RWPE2 (cell line): Measurements from ENCODE around the gene SORCS2.

Source experiments
- ATAC-seq: fragments of 200-7000 bp; cut with Tn5 transposase; 3 replicates; pipeline ENCODE4 v1.9.1; 2021; ENCODE audit warnings: low read depth
- DNase-seq: peaks from one replicate; pipeline ENCODE4 v3.0.0-alpha.2; 2020; ENCODE audit warnings: low spot score
- H3K27ac ChIP-seq: fragments of 450-650 bp; 2 replicates; pipeline ENCODE4 v1.5.1; 2017; ENCODE audit warnings: mild to moderate bottlenecking; ENCODE audit not compliant: poor library complexity, severe bottlenecking
- H3K27me3 ChIP-seq: fragments of 250-450 bp; sonication (Bioruptor Pico); 2 replicates; pipeline ENCODE4 v1.5.1; 2021; ENCODE audit warnings: mild to moderate bottlenecking, moderate library complexity; ENCODE audit not compliant: insufficient read depth, poor library complexity, severe bottlenecking
- H3K36me3 ChIP-seq: fragments of 250-450 bp; sonication (Bioruptor Pico); 2 replicates; pipeline ENCODE4 v1.5.1; 2020; ENCODE audit warnings: low read depth, mild to moderate bottlenecking, moderate library complexity
- H3K4me1 ChIP-seq: fragments of 250-450 bp; sonication (Bioruptor Pico); 2 replicates; pipeline ENCODE4 v1.5.1; 2021; ENCODE audit warnings: mild to moderate bottlenecking, moderate library complexity; ENCODE audit not compliant: insufficient read depth, poor library complexity, severe bottlenecking
- H3K4me3 ChIP-seq: fragments of 250-450 bp; sonication (Bioruptor Pico); 2 replicates; pipeline ENCODE4 v1.5.1; 2021; ENCODE audit warnings: mild to moderate bottlenecking, moderate library complexity; ENCODE audit not compliant: severe bottlenecking
- H3K9me3 ChIP-seq: fragments of 250-450 bp; sonication (Bioruptor Pico); 2 replicates; pipeline ENCODE4 v1.5.1; 2021; ENCODE audit warnings: mild to moderate bottlenecking, moderate library complexity; ENCODE audit not compliant: severe bottlenecking
- CTCF ChIP-seq: fragments of 450-650 bp; IDR thresholded peaks from one replicate; pipeline ENCODE4 v1.5.1; 2017; ENCODE audit warnings: mild to moderate bottlenecking, moderate library complexity; ENCODE audit not compliant: poor library complexity, severe bottlenecking

Gene SORCS2

GRCh38 chr4:7289589-7289988, 97.3 kb downstream of the SORCS2 start:
- Histone ChIP-seq H3K4me1 (no peaks in the 10 kb centered on the region), H3K9me3 (no peaks in the 10 kb centered on the region), H3K36me3 (no peaks in the 10 kb centered on the region), H3K27me3 (no peaks in the 10 kb centered on the region), H3K27ac (no peak overlapping the region), H3K4me3 (no peak overlapping the region)
- ATAC-seq (no peak), DNase-seq (no peak)
- no peak for TF ChIP-seq CTCF

GRCh38 chr4:7291372-7292114, 99.2 kb downstream of the SORCS2 start:
- no peak for ATAC-seq
- Histone ChIP-seq H3K4me1 (no peaks in the 10 kb centered on the region), H3K27ac (no peak overlapping the region), H3K36me3 (no peaks in the 10 kb centered on the region), H3K27me3 (no peaks in the 10 kb centered on the region), H3K4me3 (no peak overlapping the region), H3K9me3 (no peaks in the 10 kb centered on the region)
- no peak for DNase-seq
- TF ChIP-seq CTCF = no peak

GRCh38 chr4:7293703-7294102, 101.4 kb downstream of the SORCS2 start:
- ATAC-seq (no peak), DNase-seq (no peak)
- no peak overlapping the region for H3K4me3 ChIP-seq
- no peaks in the 10 kb centered on the region for H3K27me3 ChIP-seq
- no peaks in the 10 kb centered on the region for H3K9me3 ChIP-seq
- no peaks in the 10 kb centered on the region for H3K4me1 ChIP-seq
- no peak overlapping the region for H3K27ac ChIP-seq
- H3K36me3 ChIP-seq = no peaks in the 10 kb centered on the region
- TF ChIP-seq CTCF = no peak

GRCh38 chr4:7294176-7294756, 101.9 kb downstream of the SORCS2 start:
- TF ChIP-seq CTCF = no peak
- no peaks in the 10 kb centered on the region for H3K36me3 ChIP-seq
- H3K9me3 ChIP-seq = no peaks in the 10 kb centered on the region
- H3K4me3 ChIP-seq = no peak overlapping the region
- no peaks in the 10 kb centered on the region for H3K4me1 ChIP-seq
- no peaks in the 10 kb centered on the region for H3K27me3 ChIP-seq
- H3K27ac ChIP-seq = no peak overlapping the region
- ATAC-seq = 0 out of 3 replicates have a peak, but pooled peaks have one; percentile 20
- no peak for DNase-seq
